ENCODE data around the gene NCAM2.

GRCh38 chr21:21436012-21436534 lies 437.9 kb downstream of the NCAM2 start:
- no peak for TF ChIP-seq CTCF (IDR thresholded peaks at IDR 0.05; ENCODE audit: poor library complexity, severe bottlenecking)
- no peak for TF ChIP-seq POLR2AphosphoS5 (IDR thresholded peaks at IDR 0.05)
- no peak for TF ChIP-seq EP300 (conservative IDR thresholded peaks at IDR 0.05; ENCODE audit: poor library complexity, severe bottlenecking)
- no peak for TF ChIP-seq EZH2 (IDR thresholded peaks at IDR 0.05; ENCODE audit: borderline replicate concordance, insufficient read depth, low read length, poor library complexity, severe bottlenecking)
- no peak for TF ChIP-seq RAD21 (conservative IDR thresholded peaks at IDR 0.05)
- no peak for TF ChIP-seq REST (IDR thresholded peaks at IDR 0.05; ENCODE audit: borderline replicate concordance)
- TF ChIP-seq SMC3 (conservative IDR thresholded peaks at IDR 0.05; ENCODE audit: poor library complexity): no peak
